Measurements from ENCODE around the gene FSTL5. TPM values are rescaled to one million over a fixed set of nuclear protein-coding genes. Genes with fewer than 3 reads are reported as not detected.

The FSTL5 gene
- total RNA-seq, 2 experiments from 2014 or later: not detected

DNA sequence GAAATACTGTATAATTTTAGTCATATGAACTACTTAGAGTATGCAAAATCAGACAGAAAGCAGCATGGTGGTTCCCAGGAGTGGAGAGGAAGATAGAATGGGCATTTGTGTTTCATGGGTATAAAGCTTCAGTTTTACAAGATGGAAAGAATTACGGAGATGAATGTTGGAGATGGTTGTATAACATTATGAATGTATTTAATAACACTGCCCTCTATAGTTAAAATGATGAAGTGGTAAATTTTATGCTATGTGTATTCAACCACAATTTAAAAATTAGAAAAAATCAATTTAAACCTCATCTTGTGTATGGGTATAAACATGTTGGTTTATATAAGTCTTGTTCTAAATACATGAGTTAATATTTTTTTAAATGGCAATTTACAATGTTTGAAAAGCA is 521.1 kb downstream of the FSTL5 start:
- POLR2A ChIA-PET: no interaction called here
- peaks cover 9% of the 10 kb centered on the region for H3K9me3 Mint-ChIP-seq

DNA sequence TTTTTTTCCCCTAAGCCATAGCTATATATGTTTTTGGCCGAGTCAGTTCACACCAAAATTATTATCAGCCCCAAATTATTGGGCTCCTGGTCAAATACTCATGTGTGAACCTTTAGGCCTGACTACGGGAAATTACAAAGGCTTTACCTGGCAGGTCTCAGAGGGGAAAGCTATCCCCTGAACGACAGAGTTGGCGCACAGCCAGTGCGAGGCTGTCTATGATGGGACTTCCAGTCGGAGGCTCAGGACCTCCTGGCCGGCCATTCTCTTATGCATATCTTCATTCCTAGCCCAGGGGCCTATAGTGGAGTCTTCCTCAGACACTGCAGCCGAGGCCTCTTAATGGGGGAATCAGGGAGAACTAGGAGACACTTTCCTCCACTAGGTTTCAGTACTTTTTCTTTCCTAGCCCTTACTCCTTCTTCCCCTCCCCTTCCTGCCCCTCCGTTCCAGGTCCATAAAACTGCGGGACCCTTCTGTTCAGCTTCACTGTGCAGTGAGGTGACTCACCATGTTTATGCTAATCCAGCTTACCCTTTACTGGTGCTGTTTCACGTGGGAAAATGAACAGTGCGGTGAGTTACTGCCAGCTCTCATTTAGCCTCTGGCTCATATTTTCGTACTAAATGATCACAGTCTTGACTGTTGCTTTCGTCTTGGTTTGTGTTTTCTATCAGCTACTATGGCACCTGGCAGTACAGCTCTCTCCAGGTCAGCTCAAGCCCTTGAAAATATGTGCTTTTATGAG is 533.9 kb downstream of the FSTL5 start:
- Mint-ChIP-seq H3K4me1 (ENCODE audit: low read depth) (no peaks in the 10 kb centered on the region), H3K36me3 (no peaks in the 10 kb centered on the region), H3K27ac (no peak overlapping the region), H3K4me3 (no peak overlapping the region), H3K9me3 (peaks cover 15% of the 10 kb centered on the region), H3K27me3 (no peaks in the 10 kb centered on the region)
- POLR2A ChIA-PET: no interaction called here
- DNase-seq: no peak
- intact Hi-C loops (cut with micrococcal nuclease): no loop called here
- CTCF ChIA-PET: no interaction called here

More for the DNA sequence above, 521.1 kb downstream of the FSTL5 start:
- CTCF ChIA-PET: no interaction called here
- DNase-seq: no peak
- Mint-ChIP-seq H3K4me3 (no peak overlapping the region), H3K4me1 (ENCODE audit: low read depth) (no peaks in the 10 kb centered on the region), H3K27me3 (no peaks in the 10 kb centered on the region), H3K36me3 (no peaks in the 10 kb centered on the region), H3K27ac (no peak overlapping the region)
- intact Hi-C loops (cut with micrococcal nuclease): no loop called here

DNA sequence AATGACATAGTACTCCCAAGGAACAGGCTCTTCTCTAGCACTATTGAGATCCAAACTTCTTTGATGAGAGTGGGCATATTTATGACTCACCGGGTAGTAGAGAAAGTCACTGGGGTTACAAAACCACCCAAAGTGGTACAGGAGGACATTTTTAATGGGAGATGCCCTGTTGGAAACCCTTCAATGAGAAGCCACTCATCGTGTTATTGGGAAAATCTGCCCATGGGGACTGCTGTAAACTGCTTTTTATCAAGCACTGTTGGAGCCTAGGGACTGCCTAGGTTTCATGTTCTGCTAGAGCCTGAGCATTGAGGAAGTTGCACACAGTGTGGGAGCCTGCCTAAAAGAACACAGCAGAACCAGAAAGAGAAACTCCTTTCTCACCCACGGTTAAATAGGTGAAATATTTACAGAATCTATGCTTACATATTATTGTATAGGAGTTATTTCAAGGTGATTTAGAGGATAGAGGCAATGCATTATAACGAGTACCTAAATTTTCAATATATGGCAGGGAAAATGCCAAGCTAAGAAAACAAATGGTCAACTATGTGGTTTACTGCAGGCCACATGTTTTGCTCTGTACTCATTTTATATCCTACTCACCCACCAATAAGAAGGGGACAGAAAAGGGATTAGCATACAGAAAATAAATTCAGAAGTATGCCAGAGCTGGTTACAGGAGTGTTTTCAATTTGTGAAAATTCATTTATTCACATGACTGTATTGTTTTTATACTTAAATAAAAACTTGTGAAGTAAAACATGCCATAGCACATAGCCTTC is 559.1 kb downstream of the FSTL5 start:
- no peaks in the 10 kb centered on the region for H3K36me3 Mint-ChIP-seq
- H3K27ac Mint-ChIP-seq: no peak overlapping the region
- no peaks in the 10 kb centered on the region for H3K4me1 Mint-ChIP-seq (ENCODE audit: low read depth)
- intact Hi-C loops (cut with micrococcal nuclease): no loop called here
- H3K9me3 Mint-ChIP-seq: peaks cover 10% of the 10 kb centered on the region
- no peaks in the 10 kb centered on the region for H3K27me3 Mint-ChIP-seq
- ChIA-PET POLR2A (no interaction called here), CTCF (no interaction called here)
- H3K4me3 Mint-ChIP-seq: no peak overlapping the region
- no peak for DNase-seq

DNA sequence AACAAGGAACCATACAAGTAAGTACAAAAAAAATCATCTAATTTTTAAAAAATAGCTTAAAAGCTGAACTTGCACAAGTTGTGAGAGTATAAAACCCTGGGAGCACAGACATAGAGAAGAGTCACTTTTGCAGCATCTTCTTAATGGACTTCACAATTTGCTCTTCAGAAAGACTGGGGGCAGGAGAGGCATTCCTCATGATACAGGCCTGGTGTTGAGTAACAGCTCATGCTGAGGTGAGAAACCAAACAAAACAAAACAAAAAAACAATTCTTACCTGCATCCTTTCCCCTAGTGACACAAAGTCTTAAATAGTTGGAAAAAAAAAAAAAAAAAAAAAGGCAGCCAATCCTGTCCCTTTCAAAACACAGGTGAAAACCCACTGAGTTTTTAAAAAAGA is 562.8 kb downstream of the FSTL5 start:
- Mint-ChIP-seq H3K27ac (no peak overlapping the region), H3K36me3 (no peaks in the 10 kb centered on the region), H3K9me3 (peaks cover 12% of the 10 kb centered on the region), H3K27me3 (no peaks in the 10 kb centered on the region), H3K4me3 (no peak overlapping the region), H3K4me1 (ENCODE audit: low read depth) (no peaks in the 10 kb centered on the region)
- ChIA-PET CTCF (no interaction called here), POLR2A (no interaction called here)
- intact Hi-C loops (cut with micrococcal nuclease): no loop called here
- DNase-seq: no peak

DNA sequence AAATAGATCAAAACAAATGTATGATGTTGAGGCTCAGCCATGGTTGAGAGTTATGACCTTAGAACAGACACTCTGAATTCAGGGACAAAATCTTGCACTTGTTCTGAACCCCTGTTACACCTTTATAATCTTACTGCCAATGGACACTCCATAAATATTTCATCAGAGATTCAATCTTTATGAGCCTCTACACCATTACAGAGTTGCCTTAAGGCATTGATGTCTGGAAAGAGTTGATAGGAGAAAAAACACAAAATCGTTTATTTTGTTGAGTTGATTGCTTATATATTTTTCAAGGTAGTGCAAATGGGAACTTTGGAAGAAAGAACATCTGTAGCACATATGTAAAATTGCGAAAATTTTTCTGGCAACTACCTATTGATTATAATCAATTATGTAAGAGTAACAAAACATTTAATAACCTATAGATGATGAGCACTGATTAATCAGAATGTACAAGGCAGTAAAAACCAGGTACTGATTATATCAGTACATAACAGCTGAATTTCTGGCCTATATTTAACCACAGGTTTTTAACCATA is 568.5 kb downstream of the FSTL5 start:
- intact Hi-C loops (cut with micrococcal nuclease): no loop called here
- H3K4me3 Mint-ChIP-seq: no peak overlapping the region
- DNase-seq: no peak
- ChIA-PET CTCF (no interaction called here), POLR2A (no interaction called here)
- H3K27me3 Mint-ChIP-seq: no peaks in the 10 kb centered on the region
- no peaks in the 10 kb centered on the region for H3K36me3 Mint-ChIP-seq
- H3K27ac Mint-ChIP-seq: no peak overlapping the region
- H3K4me1 Mint-ChIP-seq (ENCODE audit: low read depth): no peaks in the 10 kb centered on the region
- H3K9me3 Mint-ChIP-seq: peaks cover 7% of the 10 kb centered on the region

DNA sequence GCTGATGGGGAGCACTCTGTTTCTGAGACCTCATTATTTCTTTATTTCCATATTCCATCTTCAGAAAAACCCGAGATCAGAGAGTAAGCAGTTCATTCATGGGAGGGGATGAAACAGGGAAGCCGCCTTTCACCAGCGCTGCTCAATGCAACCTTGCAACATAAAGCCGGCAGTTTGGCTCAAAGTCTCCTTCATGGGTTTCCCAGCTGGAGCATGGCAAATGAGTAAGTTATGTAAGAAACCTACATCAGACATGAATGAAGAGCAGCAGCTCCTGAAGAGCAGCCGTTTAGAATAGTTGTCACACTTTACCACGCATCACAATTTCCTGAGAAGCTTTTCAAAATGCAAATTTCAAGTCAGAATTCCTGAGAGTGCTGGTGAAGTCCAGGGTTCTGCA is 578.8 kb downstream of the FSTL5 start:
- CTCF ChIA-PET: no interaction called here
- Mint-ChIP-seq H3K36me3 (no peaks in the 10 kb centered on the region), H3K9me3 (peaks cover 11% of the 10 kb centered on the region), H3K27me3 (no peaks in the 10 kb centered on the region), H3K4me3 (no peak overlapping the region), H3K27ac (no peak overlapping the region), H3K4me1 (ENCODE audit: low read depth) (no peaks in the 10 kb centered on the region)
- no peak for DNase-seq
- POLR2A ChIA-PET: no interaction called here
- intact Hi-C loops (cut with micrococcal nuclease): no loop called here

DNA sequence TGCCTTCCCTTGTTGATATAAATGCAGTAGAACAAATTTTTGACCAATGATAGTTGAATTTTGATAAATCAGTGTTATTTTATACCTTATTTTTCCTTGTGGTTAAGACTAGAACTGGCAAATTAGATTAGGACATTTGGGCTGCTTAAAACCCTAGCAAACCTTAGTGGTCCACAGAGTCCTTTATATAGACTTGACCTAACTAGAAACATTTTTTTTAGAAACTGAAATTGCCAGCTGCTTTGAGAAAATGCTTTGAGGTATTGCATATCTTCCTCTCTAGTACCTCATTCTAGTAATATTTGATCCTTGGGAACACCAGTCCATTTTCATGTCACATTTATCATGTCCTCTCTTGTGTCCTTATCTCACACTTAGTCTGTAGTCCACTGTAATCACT is 580.3 kb downstream of the FSTL5 start:
- CTCF ChIA-PET: no interaction called here
- intact Hi-C loops (cut with micrococcal nuclease): no loop called here
- Mint-ChIP-seq H3K9me3 (peaks cover 10% of the 10 kb centered on the region), H3K27me3 (no peaks in the 10 kb centered on the region), H3K4me3 (no peak overlapping the region), H3K27ac (no peak overlapping the region), H3K36me3 (no peaks in the 10 kb centered on the region), H3K4me1 (ENCODE audit: low read depth) (no peaks in the 10 kb centered on the region)
- DNase-seq: no peak
- POLR2A ChIA-PET: no interaction called here

DNA sequence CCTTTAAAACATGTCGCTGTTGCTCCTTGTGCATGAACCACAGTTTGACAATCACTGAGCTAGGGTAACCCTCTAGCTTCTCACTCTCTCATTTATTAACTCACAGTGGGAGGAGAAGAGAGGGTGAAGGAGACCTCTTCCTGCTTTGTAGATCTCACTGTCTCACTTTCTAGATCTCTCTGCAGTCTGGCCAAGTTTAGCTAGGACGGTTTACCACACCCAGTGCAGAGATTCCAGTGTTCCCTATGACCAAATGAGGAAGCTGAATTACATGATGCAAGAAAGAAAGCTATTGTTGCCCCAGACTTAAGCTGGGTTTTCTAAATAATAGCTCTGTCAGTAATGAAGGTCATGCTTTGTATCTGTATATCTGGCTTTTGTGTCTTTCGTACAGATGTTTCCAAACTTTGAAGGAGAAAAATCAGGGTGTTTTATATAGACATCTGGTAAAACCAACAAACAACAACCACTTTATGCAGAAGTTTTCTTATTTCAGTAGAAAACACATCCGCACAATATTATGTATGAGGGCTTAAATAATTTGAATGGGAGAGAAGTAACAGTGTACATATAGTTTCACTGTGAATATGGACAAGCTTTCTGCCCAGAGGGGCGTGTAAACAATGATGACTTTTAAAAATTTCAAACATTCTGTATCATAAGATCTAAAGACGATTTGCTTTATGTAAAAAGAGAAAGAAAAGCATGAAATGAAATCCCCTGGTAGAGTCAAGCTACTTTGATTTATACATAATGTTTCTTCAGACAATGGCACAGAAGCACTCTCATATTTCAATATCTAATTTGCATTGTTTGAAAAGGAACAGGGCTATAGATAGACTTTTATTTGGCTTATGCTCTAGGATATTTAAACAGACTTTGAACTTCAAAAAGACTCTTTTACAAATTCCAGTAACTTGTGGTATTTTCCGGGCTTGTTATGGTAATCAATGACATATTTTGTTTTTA is 582.3 kb downstream of the FSTL5 start:
- POLR2A ChIA-PET: no interaction called here
- Mint-ChIP-seq H3K27me3 (no peaks in the 10 kb centered on the region), H3K36me3 (no peaks in the 10 kb centered on the region), H3K4me1 (ENCODE audit: low read depth) (no peaks in the 10 kb centered on the region), H3K9me3 (peaks cover 11% of the 10 kb centered on the region), H3K4me3 (no peak overlapping the region), H3K27ac (no peak overlapping the region)
- CTCF ChIA-PET: interaction anchor here (0.5 kb wide), 1 partner anchor 349 kb away, joined by 3 read pairs; no protein-coding TSS in a partner anchor
- intact Hi-C loops (cut with micrococcal nuclease): no loop called here
- no peak for DNase-seq

DNA sequence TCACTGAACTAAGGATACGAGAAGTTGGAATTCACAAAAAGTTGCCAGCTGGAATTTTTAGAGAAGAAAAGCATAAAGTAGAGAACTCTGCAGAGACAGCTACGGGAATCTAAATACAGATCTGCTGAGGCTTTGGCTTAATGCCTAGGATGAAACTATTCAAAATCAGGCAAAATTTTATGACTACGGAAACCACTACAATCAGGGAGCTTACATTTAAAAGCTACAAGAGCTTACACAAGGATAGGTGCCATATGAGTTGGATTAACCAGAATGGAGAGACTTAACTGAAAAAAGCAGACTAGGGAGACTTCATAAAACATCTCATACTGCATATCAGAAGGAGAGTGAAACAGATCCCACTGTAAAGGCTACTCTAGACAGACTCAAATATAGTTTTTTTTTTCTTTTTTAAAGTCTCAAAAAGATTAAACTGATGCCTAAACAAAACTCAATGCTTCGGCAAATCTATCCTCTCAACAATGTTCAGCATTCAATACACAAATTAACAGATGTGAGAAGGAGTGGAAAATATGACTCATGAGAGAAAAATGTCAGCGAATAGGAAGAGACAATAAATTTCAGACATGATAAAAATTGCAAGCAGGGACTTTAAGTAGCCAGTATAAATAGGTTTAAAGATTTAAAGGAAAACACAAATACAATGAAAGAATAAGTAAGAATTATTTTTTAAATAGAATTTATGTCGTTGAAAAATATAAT is 586.1 kb downstream of the FSTL5 start:
- H3K36me3 Mint-ChIP-seq: no peaks in the 10 kb centered on the region
- H3K4me1 Mint-ChIP-seq (ENCODE audit: low read depth): no peaks in the 10 kb centered on the region
- DNase-seq: no peak
- no peaks in the 10 kb centered on the region for H3K27me3 Mint-ChIP-seq
- peaks cover 23% of the 10 kb centered on the region for H3K9me3 Mint-ChIP-seq
- no peak overlapping the region for H3K4me3 Mint-ChIP-seq
- POLR2A ChIA-PET: no interaction called here
- no peak overlapping the region for H3K27ac Mint-ChIP-seq
- intact Hi-C loops (cut with micrococcal nuclease): no loop called here
- CTCF ChIA-PET: no interaction called here

DNA sequence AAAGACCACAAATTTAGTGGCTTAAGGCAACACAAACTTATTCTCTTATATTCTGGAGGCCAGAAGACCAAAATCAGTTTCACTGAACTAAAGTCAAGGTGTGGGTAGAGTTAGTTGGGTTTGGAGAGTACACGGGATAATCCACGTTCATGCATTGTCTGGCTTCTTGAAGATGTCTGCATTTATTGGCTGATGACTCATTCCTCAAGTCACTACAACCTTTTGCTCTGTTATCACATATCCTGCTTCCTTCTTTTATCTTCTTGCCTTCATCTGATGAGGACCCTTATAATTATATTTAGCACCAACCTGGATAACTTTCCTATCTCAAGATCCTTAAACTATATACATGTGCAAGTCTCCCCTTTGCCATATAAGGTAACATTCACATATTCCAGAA is 590.0 kb downstream of the FSTL5 start:
- H3K4me3 Mint-ChIP-seq: no peak overlapping the region
- no peak for DNase-seq
- no peaks in the 10 kb centered on the region for H3K27me3 Mint-ChIP-seq
- POLR2A ChIA-PET: no interaction called here
- CTCF ChIA-PET: no interaction called here
- no peaks in the 10 kb centered on the region for H3K4me1 Mint-ChIP-seq (ENCODE audit: low read depth)
- H3K27ac Mint-ChIP-seq: no peak overlapping the region
- peaks cover 17% of the 10 kb centered on the region for H3K9me3 Mint-ChIP-seq
- no peaks in the 10 kb centered on the region for H3K36me3 Mint-ChIP-seq
- intact Hi-C loops (cut with micrococcal nuclease): no loop called here

DNA sequence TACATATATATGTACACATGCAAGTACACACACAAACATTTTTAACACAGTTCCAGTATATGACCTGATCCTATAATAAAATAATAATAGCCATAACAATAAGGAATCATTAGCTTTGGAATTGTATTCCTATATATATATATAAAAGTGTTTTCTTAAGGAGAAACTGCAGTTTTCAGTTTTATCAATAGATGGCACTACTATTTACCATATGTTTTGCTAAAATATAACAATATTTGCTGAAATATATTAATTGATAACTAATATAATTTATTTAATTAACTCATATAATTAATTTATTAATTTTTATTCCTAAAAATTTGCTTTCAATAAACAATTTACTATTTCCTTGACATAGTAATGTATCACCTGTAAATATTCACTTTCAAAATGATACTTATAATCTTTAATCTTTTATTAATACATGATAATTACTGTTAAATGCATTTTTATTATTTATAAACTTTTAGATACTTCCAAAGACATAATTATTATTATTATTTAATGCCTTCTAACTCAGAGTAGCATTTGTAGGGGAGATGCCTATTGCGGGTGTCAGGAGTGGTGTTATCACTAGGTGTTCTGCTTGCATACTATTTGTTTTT is 599.5 kb downstream of the FSTL5 start:
- H3K4me1 Mint-ChIP-seq (ENCODE audit: low read depth): no peaks in the 10 kb centered on the region
- H3K27ac Mint-ChIP-seq: no peak overlapping the region
- H3K9me3 Mint-ChIP-seq: peaks cover 5% of the 10 kb centered on the region
- no peaks in the 10 kb centered on the region for H3K36me3 Mint-ChIP-seq
- POLR2A ChIA-PET: no interaction called here
- CTCF ChIA-PET: no interaction called here
- no peak for DNase-seq
- no peak overlapping the region for H3K4me3 Mint-ChIP-seq
- intact Hi-C loops (cut with micrococcal nuclease): no loop called here
- H3K27me3 Mint-ChIP-seq: no peaks in the 10 kb centered on the region
